GM21737 (cell line): ENCODE results near the gene HSPA1B.
"Not testable (repeated sequence)": the region's sequence is repeated elsewhere in the genome, so short reads cannot be mapped to it uniquely, and the experiment has no call there.

Experiments used
- ATAC-seq: cut with Tn5 transposase; IDR thresholded peaks from one replicate; pipeline ENCODE4 v1.9.1; 2021; ENCODE audit warnings: mild to moderate bottlenecking, moderate library complexity; ENCODE audit not compliant: unreplicated experiment

HSPA1B gene

GRCh38 chr6:31851980-31852718 is 24.6 kb downstream of the HSPA1B start:
- not testable (repeated sequence) for ATAC-seq

- not testable (repeated sequence) for ATAC-seq
Observed at GRCh38 chr6:31857774-31858173, 30.2 kb downstream of the HSPA1B start.

GRCh38 chr6:31858707-31859106 is 31.2 kb downstream of the HSPA1B start:
- no peak for ATAC-seq

GRCh38 chr6:31859923-31860322 is 32.4 kb downstream of the HSPA1B start:
- no peak for ATAC-seq

GRCh38 chr6:31860349-31860748 is 32.8 kb downstream of the HSPA1B start:
- ATAC-seq = no peak

GRCh38 chr6:31861150-31861549 is 33.6 kb downstream of the HSPA1B start:
- ATAC-seq = no peak

GRCh38 chr6:31861919-31862343 is 34.4 kb downstream of the HSPA1B start:
- ATAC-seq = no peak

GRCh38 chr6:31862344-31863235 is 35.1 kb downstream of the HSPA1B start, which contains the start of gene NEU1:
TSS of gene NEU1 (minus strand) at chr6:31862821. CDS start at chr6:31862776, 45 bp downstream.
- ATAC-seq = peak; percentile 91

GRCh38 chr6:31864123-31864562 is 36.6 kb downstream of the HSPA1B start:
- ATAC-seq = not testable (repeated sequence)

- ATAC-seq = no peak
Observed at GRCh38 chr6:31864818-31865204, 37.3 kb downstream of the HSPA1B start.

- ATAC-seq = no peak
Observed at GRCh38 chr6:31865205-31866118, 37.9 kb downstream of the HSPA1B start.

GRCh38 chr6:31868658-31868971 is 41.1 kb downstream of the HSPA1B start:
- not testable (repeated sequence) for ATAC-seq

GRCh38 chr6:31869343-31869742 is 41.8 kb downstream of the HSPA1B start:
- no peak for ATAC-seq

- no peak for ATAC-seq
Observed at GRCh38 chr6:31870385-31870921, 42.9 kb downstream of the HSPA1B start.

- no peak for ATAC-seq
Observed at GRCh38 chr6:31871046-31871659, 43.6 kb downstream of the HSPA1B start.

GRCh38 chr6:31874084-31874670 is 46.6 kb downstream of the HSPA1B start:
- ATAC-seq = no peak

- no peak for ATAC-seq
Observed at GRCh38 chr6:31874836-31875572, 47.5 kb downstream of the HSPA1B start.

GRCh38 chr6:31875877-31876276 is 48.3 kb downstream of the HSPA1B start:
- no peak for ATAC-seq

- ATAC-seq = no peak
Observed at GRCh38 chr6:31876357-31876756, 48.8 kb downstream of the HSPA1B start.
